LNCAP (cell line): ENCODE data around the gene FOXP1.

Source experiments
- CTCF ChIP-seq: fragments of 450-650 bp; IDR thresholded peaks from 2 replicates; pipeline ENCODE4 v1.5.1; 2017; ENCODE audit warnings: mild to moderate bottlenecking

Gene FOXP1

GRCh38 chr3:71376911-71377310, 206.6 kb downstream of the FOXP1 start:
- no peak for TF ChIP-seq CTCF

GRCh38 chr3:71376503-71376902, 207.0 kb downstream of the FOXP1 start:
- TF ChIP-seq CTCF = no peak

- no peak for TF ChIP-seq CTCF
These were observed 208.9 kb downstream of the FOXP1 start for GRCh38 chr3:71374582-71374981.

- TF ChIP-seq CTCF = no peak
These were observed 210.5 kb downstream of the FOXP1 start for GRCh38 chr3:71372911-71373637.

GRCh38 chr3:71372241-71372768, 211.2 kb downstream of the FOXP1 start:
- TF ChIP-seq CTCF = no peak

GRCh38 chr3:71371282-71371681, 212.2 kb downstream of the FOXP1 start:
- TF ChIP-seq CTCF = no peak

GRCh38 chr3:71370467-71370866, 213.1 kb downstream of the FOXP1 start:
- TF ChIP-seq CTCF = no peak
